HG03064 (cell line): ENCODE measurements around the gene RHOB.
"Not testable (repeated sequence)": the region's sequence is repeated elsewhere in the genome, so short reads cannot be mapped to it uniquely, and the experiment has no call there.

ENCODE experiments used
- ATAC-seq: cut with Tn5 transposase; IDR thresholded peaks from one replicate; pipeline ENCODE4 v1.9.1; 2021; ENCODE audit warnings: low read depth; ENCODE audit not compliant: unreplicated experiment

Gene RHOB

GRCh38 chr2:20451341-20451740 is 4.5 kb downstream of the RHOB start:
- ATAC-seq = no peak

DNA sequence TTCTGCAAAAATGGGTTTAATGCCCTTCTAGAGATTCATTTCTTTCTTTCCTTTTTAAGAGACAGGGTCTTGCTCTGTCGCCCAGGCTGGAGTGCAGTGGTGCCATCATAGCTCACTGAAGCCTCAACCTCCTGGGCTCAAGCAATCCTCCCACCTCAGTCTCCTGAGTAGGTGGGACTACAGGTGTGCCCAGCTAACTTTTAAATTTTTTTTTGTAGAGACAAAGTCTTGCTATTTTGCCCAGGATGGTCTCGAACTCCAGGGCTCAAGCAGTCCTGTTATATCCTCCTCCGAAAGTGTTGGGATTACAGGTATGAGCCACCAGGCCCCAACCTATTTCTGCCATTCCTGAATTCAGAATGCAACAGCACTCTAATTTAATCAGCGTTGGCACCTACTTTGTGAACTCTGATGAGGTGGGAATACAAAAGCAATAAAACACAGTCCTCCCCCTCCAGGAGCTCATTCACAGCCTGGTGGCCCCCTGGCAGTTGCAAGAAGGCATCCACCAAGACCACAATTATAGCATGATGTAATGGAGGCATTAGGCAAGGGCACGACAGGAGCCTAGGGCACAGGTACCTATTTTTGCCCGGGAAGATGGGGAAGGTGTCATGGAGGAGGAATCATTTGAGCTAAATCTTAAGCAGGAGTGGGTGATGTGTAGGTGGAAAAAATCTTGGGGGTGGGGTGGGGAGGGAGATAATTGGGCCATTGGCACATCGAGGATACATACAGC is 5.1 kb downstream of the RHOB start:
- no peak for ATAC-seq

GRCh38 chr2:20452551-20452950 is 5.7 kb downstream of the RHOB start:
- no peak for ATAC-seq

DNA sequence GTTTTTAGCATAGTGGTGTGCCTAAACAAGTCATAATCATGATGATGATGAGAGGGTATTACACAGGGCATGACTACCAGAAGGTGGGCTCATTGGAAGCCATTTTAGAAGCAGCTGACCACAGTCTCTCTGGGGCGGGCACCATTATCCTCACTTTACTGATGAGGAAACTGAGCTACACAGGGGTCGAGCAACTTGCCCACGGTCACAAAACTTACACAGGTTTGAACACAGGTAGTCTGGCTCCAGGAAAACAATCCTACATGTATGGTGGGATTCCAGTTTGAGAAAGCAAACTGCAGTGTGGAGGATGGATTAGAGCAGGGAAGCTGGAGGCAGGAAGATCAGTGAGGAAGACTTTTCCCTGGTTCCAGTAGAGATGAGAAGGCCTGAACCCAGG is 6.2 kb downstream of the RHOB start:
- ATAC-seq = no peak

DNA sequence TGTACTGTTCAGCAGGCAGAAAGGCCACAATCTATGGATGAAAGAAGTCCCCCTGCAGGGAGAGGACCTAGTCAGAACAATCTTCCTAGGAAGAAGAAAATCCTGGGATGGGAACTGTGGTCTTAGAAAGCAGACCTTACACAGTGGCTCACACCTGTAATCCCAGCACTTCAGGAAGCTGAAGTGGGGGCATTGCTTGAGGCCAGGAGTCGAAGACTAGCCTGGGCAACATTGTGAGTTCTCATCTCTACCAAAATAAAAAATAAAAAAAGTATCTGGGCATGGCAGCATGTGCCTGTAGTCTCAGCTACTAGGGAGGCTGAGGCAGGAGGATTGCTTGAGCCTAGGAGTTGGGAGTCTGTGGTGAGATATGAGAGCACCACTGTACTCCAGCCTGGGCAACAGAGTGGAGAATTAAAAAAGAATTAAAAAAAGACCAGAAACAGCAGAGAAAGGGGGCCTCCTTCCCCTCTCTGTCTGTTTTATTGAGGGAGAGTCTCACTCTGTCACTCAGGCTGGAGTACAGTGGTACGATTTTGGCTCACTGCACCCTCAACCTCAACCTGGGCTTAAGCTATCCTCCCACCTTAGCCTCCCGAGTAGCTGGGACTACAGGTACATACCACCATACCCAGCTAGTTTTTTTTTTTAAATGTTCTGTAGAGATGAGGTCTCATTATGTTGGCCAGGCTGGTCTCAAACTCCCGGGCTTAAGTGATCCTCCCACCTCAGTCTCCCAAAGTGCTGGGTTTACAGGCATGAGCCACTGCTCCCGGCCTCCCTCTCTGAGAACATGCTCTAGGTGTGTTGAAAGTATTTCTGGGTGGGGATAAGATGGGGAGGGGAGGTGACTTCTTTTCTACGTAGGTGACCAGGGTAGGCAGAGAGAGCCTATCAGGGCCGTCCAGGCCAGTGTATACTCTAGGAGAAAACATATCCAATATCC is 7.4 kb downstream of the RHOB start:
- no peak for ATAC-seq

GRCh38 chr2:20455076-20455587 is 8.3 kb downstream of the RHOB start:
- ATAC-seq = no peak

- no peak for ATAC-seq
These were observed 9.3 kb downstream of the RHOB start for GRCh38 chr2:20456116-20456571.

GRCh38 chr2:20456636-20457426 is 10.0 kb downstream of the RHOB start:
- ATAC-seq = no peak

DNA sequence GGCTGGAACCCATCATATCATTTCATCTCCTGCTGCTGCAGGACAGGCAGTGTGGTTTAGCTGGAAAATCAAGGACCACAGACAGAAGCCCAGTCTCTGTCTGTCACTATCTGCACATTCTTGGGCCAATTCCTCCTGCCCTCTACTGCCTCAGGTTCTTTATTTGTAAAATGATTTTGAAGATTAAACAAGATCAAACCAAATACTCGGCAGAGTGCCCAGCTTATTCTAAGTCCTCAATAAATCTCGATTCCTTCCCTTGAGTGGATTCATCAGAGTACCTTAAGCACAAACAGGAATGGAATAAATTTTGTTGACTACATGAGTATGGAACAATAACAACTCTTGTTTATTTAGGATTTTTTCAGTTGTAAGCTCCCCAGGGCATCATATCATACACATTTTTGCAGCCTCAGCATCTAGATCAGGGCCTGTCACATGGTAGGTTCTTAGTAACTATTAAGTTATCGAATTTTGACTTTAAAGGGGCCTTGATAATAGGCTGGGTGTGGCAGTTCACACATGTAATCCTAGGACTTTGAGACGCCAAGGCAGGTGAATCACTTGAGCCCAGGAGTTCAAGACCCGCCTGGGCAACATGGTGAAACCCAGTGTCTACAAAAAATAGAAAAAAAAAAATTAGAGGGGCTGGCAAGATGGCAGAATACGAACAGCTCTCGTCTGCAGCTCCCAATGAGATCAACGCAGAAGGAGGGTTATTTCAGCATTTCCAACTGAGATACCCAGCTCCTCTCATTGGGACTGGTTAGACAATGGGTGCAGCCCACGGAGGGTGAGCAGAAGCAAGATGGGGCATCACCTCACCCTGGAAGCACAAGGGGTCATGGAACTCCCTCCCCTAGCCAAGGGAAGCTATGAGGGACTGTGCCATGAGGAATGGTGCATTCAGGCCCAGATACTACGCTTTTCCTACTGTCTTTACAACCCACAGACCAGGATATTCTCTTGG is 11.1 kb downstream of the RHOB start:
- no peak for ATAC-seq

- not testable (repeated sequence) for ATAC-seq
These were observed 12.0 kb downstream of the RHOB start for GRCh38 chr2:20458737-20459484.

- ATAC-seq = no peak
These were observed 19.0 kb downstream of the RHOB start for GRCh38 chr2:20465716-20466394.

DNA sequence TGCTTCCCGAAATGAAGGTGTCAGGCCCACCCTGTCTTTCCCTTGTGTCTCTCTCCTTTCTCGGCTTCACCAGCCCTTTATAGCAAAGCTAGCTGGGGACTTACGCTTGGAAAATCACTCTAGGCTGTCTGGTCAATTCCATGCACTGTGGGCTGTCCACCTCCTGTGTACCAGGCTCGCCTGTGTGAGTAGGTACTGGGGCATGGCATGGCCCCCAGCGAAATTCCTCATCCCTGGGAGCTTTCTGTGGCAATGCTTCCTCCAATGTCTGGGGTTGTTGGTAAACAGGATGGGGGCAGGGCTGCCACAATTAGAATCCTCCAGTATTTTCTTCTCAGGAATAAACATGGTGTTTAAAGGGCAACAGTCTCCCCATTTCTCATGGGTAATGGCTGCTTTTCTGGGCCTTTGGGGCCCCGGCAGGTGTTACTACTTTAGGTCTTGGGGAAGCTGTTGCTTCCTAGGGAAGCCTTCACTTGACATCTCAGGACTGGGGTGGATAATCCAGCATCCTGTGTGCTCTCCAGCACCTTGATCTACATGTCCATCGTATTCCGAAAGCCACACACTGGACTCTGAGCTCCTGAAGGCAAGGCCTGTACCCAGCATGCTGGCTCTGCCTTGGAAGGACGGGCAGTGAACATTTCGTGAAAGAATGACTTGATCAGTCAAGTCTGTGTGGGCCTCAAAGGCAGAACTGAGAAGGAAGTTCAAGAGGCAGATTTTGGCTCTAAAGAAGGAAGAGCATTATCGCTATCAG is 21.1 kb downstream of the RHOB start:
- ATAC-seq = no peak

DNA sequence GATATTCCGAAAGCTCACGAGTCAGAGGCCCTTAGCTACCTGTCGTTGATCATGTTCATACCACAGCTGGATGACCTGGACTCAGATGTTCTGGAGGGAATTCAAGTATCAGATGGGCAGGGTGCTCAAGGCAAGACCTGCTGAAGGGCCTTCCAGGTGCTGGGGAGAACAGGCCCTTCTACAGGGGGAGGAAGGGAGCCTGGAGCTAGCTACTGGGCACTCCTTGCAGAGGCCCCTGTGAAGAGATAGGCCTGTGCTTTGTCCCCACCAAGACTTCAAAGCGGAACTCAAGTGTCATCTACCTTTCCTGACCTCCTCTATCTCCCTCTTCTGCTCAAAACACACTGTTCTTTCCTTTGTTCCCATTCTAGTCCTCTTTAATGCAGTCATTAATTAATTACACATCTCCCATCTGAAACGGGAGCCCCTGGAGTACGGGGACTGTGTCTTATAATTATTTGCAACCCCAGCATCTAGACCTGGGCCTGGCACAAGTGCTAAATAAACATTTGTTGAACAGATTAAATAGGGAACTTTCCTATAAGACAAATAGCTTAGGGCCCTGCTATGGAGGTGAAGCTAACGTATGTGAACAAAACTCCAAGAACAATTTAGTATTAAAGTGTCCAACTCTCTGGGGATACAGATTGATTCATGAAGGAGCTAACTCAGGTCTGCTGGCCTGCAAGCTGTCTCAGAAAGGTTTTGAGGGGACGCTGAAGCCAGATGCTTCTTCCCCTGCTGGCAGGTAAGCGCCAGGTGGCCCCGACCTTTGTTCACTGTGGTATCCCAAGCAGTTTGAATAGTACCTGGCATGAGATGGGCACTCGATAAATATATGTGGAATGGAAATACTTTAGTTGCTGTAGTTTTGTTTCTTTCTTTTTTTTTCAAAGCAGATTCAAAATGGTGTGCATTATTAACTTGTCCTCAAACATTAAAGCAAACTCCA is 22.0 kb downstream of the RHOB start:
- ATAC-seq = no peak

GRCh38 chr2:20469595-20469994 is 22.7 kb downstream of the RHOB start:
- no peak for ATAC-seq

DNA sequence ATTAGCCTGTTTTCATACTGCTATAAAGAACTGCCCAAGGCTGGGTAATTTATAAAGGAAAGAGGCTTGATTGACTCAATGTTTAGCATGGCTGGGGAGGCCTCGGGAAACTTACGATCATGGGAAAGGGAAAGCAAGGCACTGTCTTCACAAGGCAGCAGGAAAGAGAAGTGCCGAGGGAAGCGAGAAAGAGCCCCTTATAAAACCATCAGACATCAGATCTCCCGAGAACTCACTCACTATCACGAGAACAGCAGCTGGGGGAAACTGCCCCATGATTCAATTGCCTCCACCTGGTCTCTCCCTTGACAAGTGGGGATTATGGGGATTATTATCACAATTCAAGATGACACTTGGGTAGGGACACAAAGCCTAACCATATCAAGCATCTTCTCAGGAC is 23.3 kb downstream of the RHOB start:
- ATAC-seq = no peak

GRCh38 chr2:20471148-20471547 is 24.3 kb downstream of the RHOB start:
- ATAC-seq = no peak
